Stimulated activated CD4-positive, alpha-beta T cell treated with anti-CD3 and anti-CD28 coated beads, TNF-alpha, amount 100 ng/mL, for 4 hours (primary cell): Measurements from ENCODE around the gene FCHO2.

ENCODE experiments used
- DNase-seq, 3 experiments: peaks; one replicate each; pipeline ENCODE4 v3.0.0-alpha.2; 2020; ENCODE audit warnings: low read depth in 3 of 3

Gene FCHO2

GRCh38 chr5:73030531-73030930 lies 74.7 kb downstream of the FCHO2 start:
- DNase-seq, result no peak

- DNase-seq, result no peak
Measured at GRCh38 chr5:73030995-73031394, 75.2 kb downstream of the FCHO2 start.

GRCh38 chr5:73031839-73032238 lies 76.0 kb downstream of the FCHO2 start:
- DNase-seq, result no peak

GRCh38 chr5:73032635-73033034 lies 76.8 kb downstream of the FCHO2 start:
- DNase-seq, result no peak

- no peak for DNase-seq
Measured at GRCh38 chr5:73037545-73037944, 81.7 kb downstream of the FCHO2 start.

- no peak for DNase-seq
Measured at GRCh38 chr5:73039082-73039481, 83.2 kb downstream of the FCHO2 start.

- no peak for DNase-seq
Measured at GRCh38 chr5:73042993-73043392, 87.2 kb downstream of the FCHO2 start.

GRCh38 chr5:73044546-73044945 lies 88.7 kb downstream of the FCHO2 start:
- DNase-seq, result no peak

GRCh38 chr5:73045623-73046022 lies 89.8 kb downstream of the FCHO2 start:
- no peak for DNase-seq

GRCh38 chr5:73061593-73061992 lies 105.8 kb downstream of the FCHO2 start:
- DNase-seq, result no peak

GRCh38 chr5:73066466-73066865 lies 110.6 kb downstream of the FCHO2 start:
- DNase-seq, result no peak

GRCh38 chr5:73067213-73067612 lies 111.4 kb downstream of the FCHO2 start:
- DNase-seq, result no peak

- no peak for DNase-seq
Measured at GRCh38 chr5:73081093-73081492, 125.3 kb downstream of the FCHO2 start.

GRCh38 chr5:73088026-73088425 lies 132.2 kb downstream of the FCHO2 start:
- no peak for DNase-seq

GRCh38 chr5:73093943-73094342 lies 138.1 kb downstream of the FCHO2 start:
- DNase-seq, result no peak

GRCh38 chr5:73094415-73094814 lies 138.6 kb downstream of the FCHO2 start:
- DNase-seq, result no peak

- no peak for DNase-seq
Measured at GRCh38 chr5:73095564-73096238, 139.9 kb downstream of the FCHO2 start.

GRCh38 chr5:73096239-73096575 lies 140.4 kb downstream of the FCHO2 start:
- DNase-seq, result no peak

GRCh38 chr5:73097740-73098139 lies 141.9 kb downstream of the FCHO2 start:
- DNase-seq, result no peak

- no peak for DNase-seq
Measured at GRCh38 chr5:73100109-73100508, 144.3 kb downstream of the FCHO2 start.

GRCh38 chr5:73103870-73104299 lies 148.0 kb downstream of the FCHO2 start:
- DNase-seq, result no peak

GRCh38 chr5:73104326-73104725 lies 148.5 kb downstream of the FCHO2 start:
- DNase-seq, result no peak

GRCh38 chr5:73106335-73106734 lies 150.5 kb downstream of the FCHO2 start:
- DNase-seq, result no peak

GRCh38 chr5:73110190-73110589 lies 154.3 kb downstream of the FCHO2 start:
- DNase-seq, result no peak
